HG02798 (cell line): ENCODE data around the gene GRXCR2.
"Not testable (repeated sequence)": the region's sequence is repeated elsewhere in the genome, so short reads cannot be mapped to it uniquely, and the experiment has no call there.

ENCODE experiments used
- ATAC-seq: cut with Tn5 transposase; IDR thresholded peaks from one replicate; pipeline ENCODE4 v1.9.1; 2021; ENCODE audit warnings: mild to moderate bottlenecking; ENCODE audit not compliant: unreplicated experiment, poor library complexity

GRXCR2 gene

GRCh38 chr5:145887976-145888574 is 15.3 kb upstream of the GRXCR2 start:
- ATAC-seq, result peak; percentile 56

DNA sequence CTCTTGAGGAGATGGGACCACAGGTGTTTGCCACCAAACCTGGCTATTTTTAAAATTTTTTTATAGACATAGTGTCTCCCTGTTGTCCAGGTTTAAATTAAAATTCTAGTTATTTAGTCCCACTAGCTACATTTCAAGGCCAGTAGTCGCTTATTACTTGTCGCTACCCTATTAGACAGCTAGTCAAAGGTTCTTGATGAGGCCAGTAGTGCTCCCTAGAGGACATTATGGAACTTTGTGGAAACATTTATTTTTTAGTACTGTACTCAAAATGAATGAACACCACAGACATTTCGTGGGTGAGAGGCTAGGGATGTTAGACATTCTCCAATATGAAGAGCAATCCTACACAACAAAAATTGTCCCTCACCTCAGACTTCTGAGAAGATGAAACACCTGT is 14.4 kb upstream of the GRXCR2 start:
- no peak for ATAC-seq

DNA sequence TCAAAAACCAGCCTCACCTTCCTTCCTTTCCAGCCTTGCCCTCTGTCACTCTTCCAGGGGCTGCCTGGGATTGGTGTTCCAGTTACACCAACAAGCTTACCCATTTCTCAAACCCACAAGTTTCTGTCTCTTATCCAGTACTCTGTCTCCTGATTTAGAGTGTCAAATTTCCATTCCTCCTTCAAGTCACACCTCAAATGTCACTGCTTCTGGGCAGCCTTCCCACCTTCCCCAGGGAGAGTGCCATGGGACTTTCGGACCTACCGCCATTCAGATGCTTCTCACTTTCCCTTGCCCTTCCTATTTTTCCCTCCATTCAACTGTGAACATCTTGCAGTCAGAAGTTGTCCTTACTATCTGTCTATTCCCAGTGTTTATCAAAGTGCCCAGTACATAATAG is 2.0 kb upstream of the GRXCR2 start:
- ATAC-seq, result no peak

DNA sequence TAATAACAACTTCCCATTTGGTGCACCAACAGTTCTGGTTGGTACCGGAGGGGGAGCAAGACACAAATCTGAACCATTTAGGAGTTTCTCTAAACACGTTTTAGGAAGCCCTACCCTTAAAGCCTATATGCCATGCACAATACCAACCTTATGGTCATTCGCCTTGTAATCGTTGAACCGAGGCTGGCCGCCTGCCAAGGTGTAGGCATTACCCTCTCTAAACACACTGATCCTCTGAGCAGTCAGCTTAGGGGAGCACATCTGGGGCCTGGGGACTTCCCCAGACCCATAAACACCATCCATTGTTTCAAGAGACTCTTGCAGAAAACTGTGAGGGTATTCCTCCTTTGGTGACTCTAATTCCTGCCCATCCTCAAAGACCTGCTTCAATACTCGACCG is 328 bp downstream of the GRXCR2 start:
- ATAC-seq, result no peak

GRCh38 chr5:145869753-145870152 is 3.1 kb downstream of the GRXCR2 start:
- ATAC-seq, result no peak

DNA sequence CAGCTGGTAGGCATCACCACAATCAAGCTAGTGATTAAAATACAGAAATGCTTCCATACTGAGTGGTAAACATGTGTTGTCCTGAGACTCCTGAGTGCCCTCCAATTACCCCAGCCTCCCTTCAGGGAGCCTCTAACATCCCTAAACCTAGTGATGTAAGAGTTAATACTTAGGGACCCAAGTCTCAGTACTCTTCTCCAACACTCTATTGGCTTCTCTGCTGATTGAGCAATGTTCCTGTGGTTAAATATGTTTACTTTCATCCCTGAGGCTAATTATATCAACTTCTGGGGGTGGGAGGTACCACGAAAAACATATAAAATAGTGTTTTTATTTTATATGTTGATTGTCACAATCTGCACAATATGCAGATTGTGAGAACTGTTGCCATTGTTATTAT is 5.0 kb downstream of the GRXCR2 start:
- no peak for ATAC-seq

DNA sequence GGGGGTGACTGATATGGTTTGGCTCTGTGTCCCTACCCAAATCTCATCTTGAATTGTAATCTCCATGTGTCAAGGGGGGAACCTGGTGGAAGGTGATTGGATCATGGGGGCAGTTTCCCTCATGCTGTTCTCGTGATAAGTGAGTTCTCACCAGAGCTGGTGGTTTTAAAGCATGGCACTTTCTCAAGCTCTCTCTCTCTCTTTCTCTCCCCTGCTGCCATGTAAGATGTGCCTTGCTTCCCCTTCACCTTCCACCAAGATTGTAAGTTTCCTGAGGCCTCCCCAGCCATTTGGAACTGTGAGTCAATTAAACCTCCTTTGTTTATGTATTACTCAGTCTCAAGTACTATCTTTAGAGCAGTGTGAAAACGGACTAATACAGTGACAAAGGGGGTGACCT is 8.4 kb downstream of the GRXCR2 start:
- not testable (repeated sequence) for ATAC-seq

- ATAC-seq, result no peak
These were observed 9.8 kb downstream of the GRXCR2 start for GRCh38 chr5:145863003-145863402.

- ATAC-seq, result no peak
These were observed 12.9 kb downstream of the GRXCR2 start for GRCh38 chr5:145859897-145860296.

GRCh38 chr5:145859453-145859852 is 13.4 kb downstream of the GRXCR2 start:
- no peak for ATAC-seq

DNA sequence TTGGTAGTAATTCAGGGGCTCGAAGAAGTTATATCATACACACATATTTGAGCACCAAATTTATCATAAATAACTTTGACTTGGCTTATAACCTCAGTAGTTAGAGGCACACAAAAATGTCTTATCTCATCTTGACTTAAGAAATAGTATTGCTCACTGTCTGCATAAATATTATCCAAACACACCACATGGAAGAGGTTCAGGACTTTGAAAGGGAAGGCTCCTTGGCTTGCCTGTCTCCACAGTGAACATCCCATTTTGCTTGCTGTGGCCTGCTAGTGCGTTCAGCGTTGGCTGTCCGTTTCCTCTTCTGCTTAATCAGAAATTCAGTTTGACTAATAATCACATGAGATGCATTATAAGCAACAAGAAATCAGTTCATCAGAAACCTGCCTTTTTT is 13.9 kb downstream of the GRXCR2 start:
- ATAC-seq, result no peak

DNA sequence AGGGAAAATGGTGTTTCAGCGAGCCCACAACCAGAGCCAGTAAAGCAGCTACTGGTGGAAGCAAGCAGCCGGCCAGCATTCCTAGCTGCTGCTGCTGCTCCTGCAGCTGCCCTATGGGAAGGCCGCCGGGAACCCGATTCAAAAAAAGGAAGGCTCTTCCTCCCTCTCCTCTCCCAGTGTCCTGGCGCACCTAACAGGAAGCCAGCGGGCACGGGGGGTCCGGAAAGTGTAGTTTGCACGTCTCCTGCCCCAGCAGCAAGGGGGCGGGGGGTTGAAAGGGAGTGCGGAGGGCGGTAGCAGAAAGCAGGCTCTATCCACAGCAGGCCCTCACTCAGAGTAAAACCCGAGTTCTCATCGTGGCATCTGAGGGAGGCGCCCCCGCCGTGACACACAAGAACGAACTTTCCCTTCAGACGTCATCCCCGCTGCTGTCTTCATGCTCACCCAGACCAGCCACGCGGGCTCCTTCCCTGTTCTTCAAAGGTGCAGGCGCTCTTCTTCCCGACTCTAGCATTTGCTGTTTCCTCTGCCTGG is 16.5 kb downstream of the GRXCR2 start:
- no peak for ATAC-seq

DNA sequence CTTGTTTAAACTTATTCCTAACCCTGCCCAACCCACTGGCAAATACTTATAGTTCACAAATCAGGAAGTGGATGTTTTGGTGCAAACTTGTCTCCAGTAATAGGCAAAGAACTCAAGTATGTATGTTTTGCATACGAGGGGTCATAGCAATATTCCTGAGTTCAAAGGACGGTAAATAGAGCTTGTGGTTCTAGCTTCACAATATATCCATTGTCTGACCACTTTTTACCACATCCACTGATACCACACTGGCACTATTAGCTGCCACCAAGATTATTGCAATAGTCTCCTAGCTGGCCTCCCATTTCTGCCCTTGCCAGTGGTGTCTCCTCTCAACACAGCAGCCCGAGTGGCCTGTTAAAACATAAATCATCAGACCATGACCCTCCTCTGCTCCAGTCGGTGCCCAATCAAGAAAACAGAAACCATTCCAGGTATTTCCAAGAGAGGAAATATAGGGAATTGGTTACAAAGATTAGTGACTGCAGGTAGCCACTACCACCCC is 17.0 kb downstream of the GRXCR2 start:
- no peak for ATAC-seq

GRCh38 chr5:145854651-145855258 is 18.1 kb downstream of the GRXCR2 start:
- ATAC-seq, result no peak

DNA sequence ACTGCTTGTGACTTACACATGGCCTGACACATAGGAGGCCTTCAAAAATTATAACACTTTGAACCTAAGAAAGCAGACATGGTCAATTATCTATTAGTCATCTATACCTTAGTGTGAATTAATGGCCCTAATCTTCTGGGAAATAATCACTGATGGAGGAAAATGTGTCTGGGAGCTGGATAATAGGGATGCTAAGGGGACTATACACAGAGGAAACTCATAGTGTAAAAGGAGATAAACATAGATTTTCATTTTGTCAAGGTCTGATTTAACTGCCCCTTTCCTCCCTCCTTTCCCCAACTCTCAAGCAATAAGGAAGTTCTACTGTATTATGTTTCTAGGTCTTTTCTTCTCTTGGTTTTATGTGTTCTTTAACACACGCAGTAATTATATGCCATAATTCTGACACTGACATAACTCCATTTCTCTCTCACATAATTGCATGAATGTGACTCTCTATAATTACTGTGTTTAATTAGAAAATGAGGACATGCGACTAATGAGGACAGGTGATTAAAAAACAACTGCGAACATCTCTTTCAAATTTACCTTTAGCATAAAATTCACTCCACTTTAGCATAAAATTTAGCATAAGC is 18.9 kb downstream of the GRXCR2 start:
- no peak for ATAC-seq

DNA sequence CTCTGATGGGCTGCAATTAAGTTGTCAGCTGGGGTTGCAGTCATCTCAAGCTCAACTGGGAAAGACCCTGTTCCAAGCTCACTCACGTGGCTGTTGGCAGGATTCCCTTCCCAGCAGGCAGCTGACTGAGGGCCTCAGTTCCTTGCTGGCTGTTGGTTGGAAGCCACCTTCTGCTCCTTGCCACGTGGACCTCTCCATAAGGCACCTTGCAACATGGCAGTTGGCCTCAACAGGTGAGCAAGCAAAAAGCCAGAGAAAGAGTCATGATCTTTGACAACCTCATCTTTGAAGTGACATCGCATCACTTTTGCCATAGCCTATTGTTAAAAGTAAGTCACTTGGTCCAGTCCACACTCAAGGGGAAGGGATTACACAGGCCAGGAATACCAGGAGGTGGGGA is 19.8 kb downstream of the GRXCR2 start:
- ATAC-seq, result no peak

DNA sequence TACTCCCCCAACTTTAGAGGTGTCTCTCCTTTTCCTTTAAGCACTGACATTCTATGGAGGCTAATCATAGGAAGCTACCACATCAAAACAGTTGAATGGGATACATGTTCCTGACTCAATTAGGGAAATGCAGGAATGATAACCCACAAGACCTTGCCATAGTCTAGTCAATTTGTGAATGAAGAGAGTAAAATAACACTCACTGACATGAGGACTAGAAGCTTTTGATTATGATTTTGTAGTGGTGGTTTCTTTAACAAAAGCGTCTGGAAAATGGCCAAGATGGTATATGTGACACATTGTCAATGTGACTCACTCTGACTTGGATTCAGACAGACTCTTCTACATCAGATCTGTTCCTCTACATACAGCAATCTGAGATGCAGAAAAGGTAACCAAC is 24.0 kb downstream of the GRXCR2 start:
- ATAC-seq, result no peak

- no peak for ATAC-seq
These were observed 25.0 kb downstream of the GRXCR2 start for GRCh38 chr5:145847499-145848497.

DNA sequence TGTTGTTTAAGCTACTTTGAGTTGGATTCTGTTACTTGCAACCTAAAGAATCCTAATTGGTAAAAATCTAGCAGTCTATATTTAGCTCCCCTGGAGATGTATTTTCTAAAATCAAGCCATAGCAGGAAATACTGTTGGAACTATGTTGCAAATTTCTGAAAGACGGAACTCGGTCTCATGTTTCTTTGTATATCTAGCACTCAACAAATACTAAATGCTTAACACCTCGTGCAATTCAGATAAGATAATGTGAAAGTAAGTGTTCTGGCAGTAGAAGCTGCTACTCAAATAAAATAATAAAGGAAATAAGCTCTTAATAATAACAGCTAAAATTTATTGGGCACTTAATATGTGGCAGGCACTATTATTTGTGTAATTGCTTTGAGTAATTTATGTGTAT is 26.7 kb downstream of the GRXCR2 start:
- ATAC-seq, result no peak

GRCh38 chr5:145841299-145841698 is 31.5 kb downstream of the GRXCR2 start:
- ATAC-seq, result no peak
